Osteocyte (in vitro differentiated cells): Measurements from ENCODE around the gene ABCC9. TPM values are rescaled to one million over a fixed set of nuclear protein-coding genes. Genes with fewer than 3 reads are reported as not detected.

ENCODE experiments used
- DNase-seq: peaks from one replicate; pipeline ENCODE4 v3.0.0; 2021; ENCODE audit warnings: mixed read lengths; ENCODE audit not compliant: unreplicated experiment; ENCODE audit errors: extremely low spot score
- H3K27ac Mint-ChIP-seq: one replicate; pipeline ENCODE4 v1.8.0; 2021; ENCODE audit warnings: mild to moderate bottlenecking, mixed read lengths; ENCODE audit not compliant: unreplicated experiment
- H3K27me3 Mint-ChIP-seq: one replicate; pipeline ENCODE4 v1.8.0; 2021; ENCODE audit warnings: mixed read lengths; ENCODE audit not compliant: unreplicated experiment
- H3K36me3 Mint-ChIP-seq: one replicate; pipeline ENCODE4 v1.8.0; 2021; ENCODE audit warnings: mixed read lengths; ENCODE audit not compliant: unreplicated experiment
- H3K4me1 Mint-ChIP-seq: one replicate; pipeline ENCODE4 v1.8.0; 2021; ENCODE audit warnings: mixed read lengths; ENCODE audit not compliant: unreplicated experiment
- H3K4me3 Mint-ChIP-seq: one replicate; pipeline ENCODE4 v1.8.0; 2021; ENCODE audit warnings: mild to moderate bottlenecking, moderate library complexity, mixed read lengths; ENCODE audit not compliant: unreplicated experiment
- H3K9me3 Mint-ChIP-seq: one replicate; pipeline ENCODE4 v1.8.0; 2021; ENCODE audit warnings: mixed read lengths; ENCODE audit not compliant: unreplicated experiment
- total RNA-seq: library from RNA; stranded (reverse); gene quantifications from 2 replicates; pipeline ENCODE4 v1.2.1, GENCODE V29; 2021
- TF ChIP-seq, protein P1 (sequence below): fragments of 200-600 bp; sonication (generic); IDR thresholded peaks from 2 replicates; pipeline ENCODE4 v1.5.0; 2021; ENCODE audit warnings: antibody characterized with exemption, mild to moderate bottlenecking, moderate library complexity

Gene ABCC9
- total RNA-seq, 1 donor from 2014 or later: 0.46 TPM

DNA sequence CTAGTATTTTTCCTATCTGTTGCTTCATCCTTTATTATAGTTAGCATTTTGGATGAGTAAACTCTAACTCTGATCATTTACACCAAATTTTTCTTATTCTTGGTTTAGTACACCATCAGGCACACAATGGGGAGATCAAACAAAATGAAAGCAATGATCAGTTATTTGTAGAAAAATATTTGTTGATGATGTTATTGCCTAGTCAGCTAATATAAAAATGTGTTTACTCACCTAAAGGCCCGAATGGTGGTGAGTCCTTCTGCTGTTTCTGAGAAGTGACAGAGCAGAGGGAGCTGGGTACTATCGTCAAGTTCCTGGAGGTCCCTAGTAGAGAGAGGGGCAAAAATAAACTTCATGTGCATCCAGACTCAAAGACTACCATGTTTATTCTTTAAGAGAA lies 103.4 kb downstream of the ABCC9 start:
- TF ChIP-seq, protein P1, sequence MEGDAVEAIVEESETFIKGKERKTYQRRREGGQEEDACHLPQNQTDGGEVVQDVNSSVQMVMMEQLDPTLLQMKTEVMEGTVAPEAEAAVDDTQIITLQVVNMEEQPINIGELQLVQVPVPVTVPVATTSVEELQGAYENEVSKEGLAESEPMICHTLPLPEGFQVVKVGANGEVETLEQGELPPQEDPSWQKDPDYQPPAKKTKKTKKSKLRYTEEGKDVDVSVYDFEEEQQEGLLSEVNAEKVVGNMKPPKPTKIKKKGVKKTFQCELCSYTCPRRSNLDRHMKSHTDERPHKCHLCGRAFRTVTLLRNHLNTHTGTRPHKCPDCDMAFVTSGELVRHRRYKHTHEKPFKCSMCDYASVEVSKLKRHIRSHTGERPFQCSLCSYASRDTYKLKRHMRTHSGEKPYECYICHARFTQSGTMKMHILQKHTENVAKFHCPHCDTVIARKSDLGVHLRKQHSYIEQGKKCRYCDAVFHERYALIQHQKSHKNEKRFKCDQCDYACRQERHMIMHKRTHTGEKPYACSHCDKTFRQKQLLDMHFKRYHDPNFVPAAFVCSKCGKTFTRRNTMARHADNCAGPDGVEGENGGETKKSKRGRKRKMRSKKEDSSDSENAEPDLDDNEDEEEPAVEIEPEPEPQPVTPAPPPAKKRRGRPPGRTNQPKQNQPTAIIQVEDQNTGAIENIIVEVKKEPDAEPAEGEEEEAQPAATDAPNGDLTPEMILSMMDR: no peak
- Mint-ChIP-seq H3K36me3 (no peaks in the 10 kb centered on the region), H3K4me3 (no peak overlapping the region), H3K4me1 (no peaks in the 10 kb centered on the region), H3K9me3 (no peaks in the 10 kb centered on the region), H3K27me3 (peaks cover 23% of the 10 kb centered on the region), H3K27ac (no peak overlapping the region)
- no peak for DNase-seq

DNA sequence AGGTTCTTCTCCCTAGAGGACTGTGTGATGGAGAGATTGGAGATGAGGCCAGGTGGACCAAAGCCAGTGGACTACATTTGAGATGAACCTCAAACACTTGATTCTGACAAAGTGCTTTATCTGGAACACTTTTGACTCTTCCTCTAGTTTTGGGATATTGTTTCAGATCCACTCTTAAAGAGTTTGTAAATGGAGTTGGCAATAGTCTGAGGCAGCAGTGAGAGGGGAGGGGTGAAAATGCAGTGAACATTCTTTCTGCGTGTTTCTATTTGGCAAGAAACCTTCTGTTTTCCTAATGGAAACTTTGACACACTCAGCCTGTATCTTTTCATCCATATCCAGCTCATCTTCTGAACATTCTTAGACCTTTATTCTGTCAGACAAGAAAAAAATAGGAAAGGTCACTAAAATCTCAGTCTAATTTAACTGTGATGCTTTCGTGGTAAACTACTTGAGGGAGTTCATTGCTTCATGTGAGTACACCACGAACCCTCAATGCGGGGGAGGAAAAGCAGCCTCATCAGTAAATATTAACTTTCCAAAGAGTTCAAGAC lies 109.4 kb downstream of the ABCC9 start:
- TF ChIP-seq, protein P1: no peak
- Mint-ChIP-seq H3K27ac (no peak overlapping the region), H3K4me1 (no peaks in the 10 kb centered on the region), H3K4me3 (no peak overlapping the region), H3K36me3 (no peaks in the 10 kb centered on the region), H3K27me3 (peaks cover 10% of the 10 kb centered on the region), H3K9me3 (no peaks in the 10 kb centered on the region)
- DNase-seq: no peak

DNA sequence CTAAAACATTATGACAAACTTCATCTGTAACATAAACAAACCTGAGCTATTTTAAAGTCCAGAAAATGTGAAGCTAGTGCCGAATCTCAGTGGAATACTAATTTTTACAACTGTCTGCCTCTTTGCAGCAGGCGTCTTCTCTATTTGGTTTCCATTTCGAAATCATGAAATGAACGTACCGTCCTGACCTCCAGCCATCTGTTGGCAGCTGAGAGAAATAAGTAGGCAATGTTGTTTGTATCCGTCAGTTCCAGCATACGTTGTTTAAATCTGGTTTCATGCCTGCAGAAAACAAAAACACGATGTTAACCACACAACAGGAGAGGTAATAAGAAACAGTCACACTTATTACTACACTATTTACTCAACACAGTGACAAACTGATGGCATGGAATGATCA lies 112.4 kb downstream of the ABCC9 start:
- Mint-ChIP-seq H3K36me3 (no peaks in the 10 kb centered on the region), H3K27ac (no peak overlapping the region), H3K9me3 (no peaks in the 10 kb centered on the region), H3K4me3 (no peak overlapping the region), H3K4me1 (no peaks in the 10 kb centered on the region), H3K27me3 (peaks cover 6% of the 10 kb centered on the region)
- TF ChIP-seq, protein P1: no peak
- DNase-seq: no peak

DNA sequence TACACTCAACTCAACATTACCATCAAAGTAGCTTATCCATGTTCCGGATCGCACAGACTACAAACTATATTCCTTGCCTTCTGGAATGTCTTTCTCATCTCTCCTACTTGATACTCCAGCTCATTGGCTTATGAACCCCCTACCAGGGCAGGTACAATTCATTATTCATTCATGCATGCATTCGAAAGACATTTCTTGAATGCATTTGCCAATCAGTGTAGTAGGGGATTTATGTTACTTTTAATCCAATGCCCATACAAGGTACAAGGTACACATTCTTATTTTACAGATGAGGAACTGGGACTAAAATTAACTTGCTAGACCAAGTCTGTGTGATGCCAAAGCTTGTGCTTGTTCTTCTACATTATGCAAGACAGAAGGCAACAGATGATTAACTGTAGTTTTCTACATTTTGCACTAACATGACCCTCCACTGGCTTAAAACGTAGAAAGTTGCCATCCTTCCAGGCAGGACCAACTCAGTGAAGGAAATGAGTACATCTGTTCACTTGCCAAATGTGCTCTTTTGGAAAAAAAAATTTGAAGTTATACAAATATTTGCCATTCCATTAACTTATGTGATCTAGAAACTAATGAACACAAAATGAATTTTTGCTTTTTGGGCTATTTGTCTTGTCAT lies 113.0 kb downstream of the ABCC9 start:
- Mint-ChIP-seq H3K27me3 (peaks cover 7% of the 10 kb centered on the region), H3K4me1 (no peaks in the 10 kb centered on the region), H3K4me3 (no peak overlapping the region), H3K27ac (no peak overlapping the region), H3K9me3 (no peaks in the 10 kb centered on the region), H3K36me3 (no peaks in the 10 kb centered on the region)
- no peak for DNase-seq
- TF ChIP-seq, protein P1: no peak

DNA sequence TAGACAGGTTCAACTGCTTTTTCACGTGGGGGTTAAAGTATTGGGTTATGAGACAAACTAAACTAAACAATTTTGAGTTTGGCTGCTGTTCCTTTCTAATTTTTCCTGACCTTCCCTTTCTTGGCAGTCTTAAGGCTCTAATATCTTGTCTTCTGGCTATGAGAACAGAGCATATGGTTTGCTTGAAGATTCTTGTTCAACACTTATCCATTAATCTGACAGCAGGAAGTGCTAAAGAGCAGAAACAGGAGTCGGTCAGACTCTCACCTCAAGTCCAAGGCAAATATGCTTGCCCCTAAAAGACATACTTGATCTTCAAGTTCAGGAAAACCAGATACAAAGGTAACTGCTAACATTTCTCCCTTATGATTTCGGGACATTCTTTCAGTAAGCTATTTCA lies 114.1 kb downstream of the ABCC9 start:
- Mint-ChIP-seq H3K36me3 (no peaks in the 10 kb centered on the region), H3K27ac (no peak overlapping the region), H3K4me1 (no peaks in the 10 kb centered on the region), H3K4me3 (no peak overlapping the region), H3K9me3 (no peaks in the 10 kb centered on the region), H3K27me3 (peaks cover 7% of the 10 kb centered on the region)
- TF ChIP-seq, protein P1: no peak
- DNase-seq: no peak
